A673 (cell line): ENCODE measurements around the gene PPP1R37. TPM values are rescaled to one million over a fixed set of nuclear protein-coding genes. Genes with fewer than 3 reads are reported as not detected.

Experiments
- BruUV-seq: library from RNA; stranded (reverse); fragments of 400-500 nt; replicated peaks from 2 replicates; lab custom pipeline; 2021; lab: Mats Ljungman, UMichigan
- CTCF ChIA-PET: fragments of 300-600 bp; sonication (Branson Sonifier 250); formaldehyde crosslinking; loops from one replicate; lab custom pipeline; 2022; ENCODE audit warnings: antibody characterized with exemption; lab: Charles Lee
- POLR2A ChIA-PET: fragments of 300-600 bp; sonication (Branson Sonifier 250); formaldehyde crosslinking; loops from one replicate; lab custom pipeline; 2022; ENCODE audit warnings: antibody characterized with exemption; ENCODE audit not compliant: low non-redundant PET; lab: Charles Lee
- DNase-seq: peaks from one replicate; pipeline ENCODE4 v3.0.0-alpha.2; 2015; ENCODE audit warnings: low spot score
- H3K27ac ChIP-seq: fragments of 200-600 bp; sonication (generic); 2 replicates; pipeline ENCODE4 v1.5.1; 2016; ENCODE audit warnings: mixed run types, low read depth, mild to moderate bottlenecking, mixed read lengths, antibody characterized with exemption, low read length; ENCODE audit not compliant: poor library complexity, severe bottlenecking
- H3K27me3 ChIP-seq: fragments of 200-600 bp; sonication (generic); replicated peaks from 2 replicates; pipeline ENCODE4 v1.6.1; 2017; ENCODE audit warnings: mixed run types, low read depth, mild to moderate bottlenecking, mixed read lengths, antibody characterized with exemption, low read length; ENCODE audit not compliant: insufficient read depth, poor library complexity
- H3K36me3 ChIP-seq: fragments of 200-600 bp; sonication (generic); 2 replicates; pipeline ENCODE4 v1.6.1; 2016; ENCODE audit warnings: mixed run types, mild to moderate bottlenecking, mixed read lengths, antibody characterized with exemption, low read length; ENCODE audit not compliant: insufficient read depth, poor library complexity, severe bottlenecking
- H3K4me1 ChIP-seq: fragments of 200-600 bp; sonication (generic); 2 replicates; pipeline ENCODE4 v1.6.1; 2017; ENCODE audit warnings: mixed run types, mild to moderate bottlenecking, mixed read lengths, antibody characterized with exemption, low read length; ENCODE audit not compliant: insufficient read depth, poor library complexity, severe bottlenecking
- H3K4me3 ChIP-seq: fragments of 200-600 bp; sonication (generic); 2 replicates; pipeline ENCODE4 v1.5.1; 2016; ENCODE audit warnings: low read depth, mixed run types, mild to moderate bottlenecking, mixed read lengths, low read length; ENCODE audit not compliant: poor library complexity, severe bottlenecking
- H3K9me3 ChIP-seq: fragments of 200-600 bp; sonication (generic); 2 replicates; pipeline ENCODE4 v1.6.1; 2016; ENCODE audit warnings: mixed run types, low read depth, mild to moderate bottlenecking, mixed read lengths, antibody characterized with exemption, low read length; ENCODE audit not compliant: poor library complexity, severe bottlenecking
- CTCF ChIP-seq: fragments of 300-800, 200-600 bp; sonication (generic); conservative IDR thresholded peaks from 2 replicates; pipeline ENCODE4 v1.5.1; 2017; ENCODE audit warnings: low read depth, mild to moderate bottlenecking, antibody characterized with exemption, low read length, moderate library complexity, mixed read lengths
- EZH2 ChIP-seq: fragments of 200-600 bp; sonication (generic); IDR thresholded peaks from 2 replicates; pipeline ENCODE4 v1.6.1; 2017; ENCODE audit warnings: borderline replicate concordance, low read depth, mild to moderate bottlenecking, mixed read lengths, antibody characterized with exemption, low read length; ENCODE audit not compliant: poor library complexity, severe bottlenecking
- intact Hi-C: fragments of 100-400 bp; cut with micrococcal nuclease; formaldehyde crosslinking; loops from one replicate; pipeline ENCODE4 v1.10.0; 2022; ENCODE audit not compliant: unreplicated experiment
- total RNA-seq: library from RNA; stranded (reverse); gene quantifications from 2 replicates; pipeline ENCODE4 v1.2.3, GENCODE V29; 2021

PPP1R37 gene
- total RNA-seq, 1 experiment from 2014 or later: 34.0 TPM

DNA sequence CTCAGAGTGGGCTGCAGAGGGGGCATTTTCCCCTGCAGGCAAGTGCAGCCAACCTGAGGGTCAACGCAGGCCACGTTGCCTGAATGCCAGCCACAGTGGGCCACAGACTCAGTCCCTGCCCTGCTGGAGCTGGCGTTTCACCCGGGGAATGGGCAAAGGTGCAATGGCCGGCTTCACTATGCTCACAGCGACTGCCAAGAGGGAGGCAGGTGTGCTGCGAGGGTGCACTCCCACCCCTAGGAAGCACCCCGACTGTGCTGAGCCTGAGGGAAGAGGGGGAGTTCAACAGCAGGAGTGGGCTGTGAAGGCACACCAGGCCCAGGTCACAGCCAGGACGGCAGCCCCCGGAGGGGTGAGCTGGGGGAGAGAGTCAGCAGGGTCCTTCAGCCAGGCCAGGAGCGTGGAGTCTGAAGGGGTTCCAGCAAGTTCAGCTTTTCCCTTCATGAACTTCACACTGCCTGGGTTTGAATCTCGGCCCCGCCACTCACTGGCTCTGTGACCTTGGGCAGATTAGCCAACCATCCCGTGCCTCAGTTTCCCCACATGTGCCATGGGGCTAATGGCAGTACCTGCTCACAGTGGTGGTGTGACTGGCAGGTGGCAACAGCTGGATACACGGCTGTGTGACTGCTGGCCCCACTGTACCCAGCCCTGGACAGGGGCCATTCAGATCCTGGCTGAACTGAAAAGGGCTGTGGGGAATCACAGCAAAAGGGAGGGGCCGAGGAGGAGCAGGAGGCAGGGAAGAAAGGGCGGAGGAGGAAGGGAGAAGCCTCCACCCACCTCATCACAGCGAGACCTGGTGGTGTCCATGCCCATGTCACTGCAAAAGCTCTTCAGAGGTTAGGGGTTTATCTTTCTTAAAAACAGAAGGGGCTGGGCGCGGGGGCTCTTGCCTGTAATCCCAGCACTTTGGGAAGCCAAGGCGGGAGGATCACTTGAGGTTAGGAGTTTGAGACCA is 77.4 kb downstream of the PPP1R37 start:
- H3K4me3 ChIP-seq: no peak overlapping the region
- no peak overlapping the region for H3K27ac ChIP-seq
- ChIA-PET CTCF (no interaction called here), POLR2A (no interaction called here)
- H3K4me1 ChIP-seq: no peaks in the 10 kb centered on the region
- no peak for DNase-seq
- TF ChIP-seq CTCF (no peak), EZH2 (no peak)
- no peaks in the 10 kb centered on the region for H3K27me3 ChIP-seq
- no peaks in the 10 kb centered on the region for H3K9me3 ChIP-seq
- H3K36me3 ChIP-seq: no peaks in the 10 kb centered on the region
- BruUV-seq: no TSS peak
- intact Hi-C loops: no loop called here

DNA sequence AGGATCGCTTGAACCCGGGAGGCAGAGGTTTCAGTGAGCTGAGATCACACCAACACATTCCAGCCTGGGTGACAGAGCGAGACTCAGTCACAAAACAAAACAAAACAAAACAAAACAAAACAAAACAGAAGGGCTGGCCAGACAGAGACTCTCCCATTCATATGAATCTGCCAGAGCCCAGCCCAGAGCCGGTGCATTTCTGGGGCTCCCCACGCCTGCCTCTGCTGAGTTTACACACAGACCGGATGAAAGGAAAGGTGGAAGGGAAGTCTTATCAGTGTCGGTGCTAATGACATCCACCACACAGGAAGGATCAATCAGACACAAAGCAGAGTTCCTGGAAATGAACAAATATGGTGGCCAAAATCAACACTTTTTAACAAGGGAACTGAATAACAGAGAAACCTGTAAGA is 78.2 kb downstream of the PPP1R37 start:
- Histone ChIP-seq H3K9me3 (no peaks in the 10 kb centered on the region), H3K27me3 (no peaks in the 10 kb centered on the region), H3K36me3 (no peaks in the 10 kb centered on the region), H3K27ac (no peak overlapping the region), H3K4me3 (no peak overlapping the region), H3K4me1 (no peaks in the 10 kb centered on the region)
- no TSS peak for BruUV-seq
- intact Hi-C loops: no loop called here
- DNase-seq: no peak
- ChIA-PET CTCF (no interaction called here), POLR2A (no interaction called here)
- TF ChIP-seq CTCF (no peak), EZH2 (no peak)

DNA sequence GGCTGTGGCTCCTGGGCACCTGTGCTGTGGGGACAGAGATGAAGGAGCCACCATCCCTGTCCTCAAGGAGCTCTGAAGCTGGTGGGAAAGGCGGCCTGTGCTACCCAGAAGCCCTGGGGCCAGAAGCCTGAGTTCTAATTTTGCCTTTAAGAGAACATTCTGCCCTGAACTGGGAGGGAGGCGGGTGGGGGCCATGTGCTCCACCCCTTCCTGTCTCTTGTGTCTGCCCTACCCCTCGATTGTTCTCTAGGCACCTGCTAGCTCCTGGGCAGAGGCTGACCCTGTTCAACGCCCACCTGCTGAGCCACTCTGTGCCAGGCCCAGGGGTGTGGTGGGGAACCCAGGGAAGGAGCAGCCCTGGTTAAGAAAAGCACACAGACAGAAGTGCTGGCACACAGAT is 79.2 kb downstream of the PPP1R37 start:
- intact Hi-C loops: no loop called here
- BruUV-seq: no TSS peak
- POLR2A ChIA-PET: no interaction called here
- no peaks in the 10 kb centered on the region for H3K27me3 ChIP-seq
- H3K9me3 ChIP-seq: no peaks in the 10 kb centered on the region
- no peak overlapping the region for H3K4me3 ChIP-seq
- CTCF ChIA-PET: no interaction called here
- H3K27ac ChIP-seq: no peak overlapping the region
- H3K4me1 ChIP-seq: peaks cover 3% of the 10 kb centered on the region
- TF ChIP-seq CTCF: no peak
- TF ChIP-seq EZH2: no peak
- no peak for DNase-seq
- H3K36me3 ChIP-seq: no peaks in the 10 kb centered on the region
